Esophagus squamous epithelium (tissue), 5 donors: Measurements from ENCODE around the gene LRRC56. TPM values are rescaled to one million over a fixed set of nuclear protein-coding genes. Genes with fewer than 3 reads are reported as not detected.

Experiments
- DNase-seq: peaks from one replicate; lab custom pipeline; 2025; lab: John Stamatoyannopoulos, UW
- H3K27ac ChIP-seq, 4 donors: fragments of 200-600 bp; sonication (generic); one replicate each; pipeline ENCODE4 v1.5.1; 2016 to 2019; ENCODE audit warnings: mild to moderate bottlenecking in 1 of 4
- H3K27me3 ChIP-seq, 4 donors: fragments of 200-600 bp; sonication (generic); 1 replicate in 3 of 4; 2 replicates in 1 of 4; pipeline versions ENCODE4 v1.5.1 to v1.6.0; 2017 to 2021; ENCODE audit warnings: antibody characterized with exemption in 1 of 4
- H3K36me3 ChIP-seq, 3 donors: fragments of 200-600 bp; sonication (generic); one replicate each; pipeline ENCODE4 v1.5.1; 2016 to 2019
- H3K4me1 ChIP-seq, 3 donors: fragments of 200-600 bp; sonication (generic); one replicate each; pipeline ENCODE4 v1.5.1; 2017 to 2019
- H3K4me3 ChIP-seq, 4 donors: fragments of 200-600 bp; sonication (generic); 1 replicate in 3 of 4; 2 replicates in 1 of 4; pipeline ENCODE4 v1.5.1; 2016 to 2019; ENCODE audit warnings: mild to moderate bottlenecking in 2 of 4, moderate library complexity in 1 of 4
- H3K9me3 ChIP-seq, 3 donors: fragments of 200-600 bp; sonication (generic); one replicate each; pipeline ENCODE4 v1.5.1; 2016 to 2019
- POLR2A ChIP-seq, 4 donors: fragments of 450-650 bp; IDR thresholded peaks; one replicate each; pipeline ENCODE4 v1.6.1; 2017; ENCODE audit warnings: antibody characterized with exemption in 4 of 4, mild to moderate bottlenecking in 4 of 4, moderate library complexity in 3 of 4
- WGBS, 2 donors: methylation state at CpG; one replicate each; pipeline ENCODE4 v1.1.5; 2018; 5-methylcytosine and 5-hydroxymethylcytosine counted together
- intact Hi-C: fragments of 100-400 bp; cut with DNase I; formaldehyde crosslinking; loops from one replicate; pipeline ENCODE4 v1.15.0; 2022
- total RNA-seq, 4 donors: library from RNA; depleted of rRNA; stranded (reverse); fragments of >200 nt; gene quantifications; one replicate each; pipeline ENCODE4 v1.1.0, GENCODE V29; 2016
- TF ChIP-seq, protein P1 (sequence below), 6 experiments: fragments of 450-650 bp in 4 of 6; fragments of 200-600 bp in 2 of 6; sonication (generic) in 2 of 6; IDR thresholded peaks; one replicate each; pipeline ENCODE4 v1.5.1; 2016 to 2019; ENCODE audit warnings: antibody characterized with exemption in 6 of 6, mild to moderate bottlenecking in 4 of 6, moderate library complexity in 4 of 6
- donor health status: DM: yes; HTN: yes; CAD: no.

The LRRC56 gene
- total RNA-seq, 4 donors from 2014 or later = 0.35 to 2.3 (median 1.2) TPM

DNA sequence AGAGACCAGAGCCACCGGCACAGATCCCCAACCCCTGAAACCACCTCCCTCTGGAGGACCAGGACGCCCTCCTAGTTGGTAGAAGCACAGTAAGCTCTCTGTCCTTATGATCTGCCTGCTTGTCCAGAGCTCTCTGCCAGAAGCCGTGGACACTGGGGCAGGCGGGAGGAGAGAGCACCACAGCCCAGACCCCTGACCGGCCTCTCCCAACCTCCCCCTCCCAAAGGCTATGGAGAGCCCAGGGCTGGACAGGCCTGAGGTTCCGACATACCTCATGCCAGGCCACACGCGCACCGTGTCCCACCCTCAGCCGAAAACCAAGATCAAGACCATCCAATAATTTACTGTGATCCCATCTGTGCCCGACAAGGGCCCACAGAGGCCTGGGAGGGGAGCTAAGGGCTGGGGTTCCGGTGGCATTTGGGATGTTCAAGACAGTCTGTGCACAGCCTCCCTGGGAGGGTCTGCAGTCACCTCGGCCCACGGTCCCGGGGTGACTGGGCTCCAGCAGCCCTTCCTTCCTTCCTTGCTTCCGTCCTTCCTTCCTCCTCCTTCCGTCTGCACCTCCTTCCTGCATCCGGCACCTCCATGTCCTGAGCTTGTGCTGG lies 5.3 kb upstream of the LRRC56 start:
- intact Hi-C loops = no loop called here
- Histone ChIP-seq H3K27ac (no peak overlapping the region), H3K4me3 (no peak overlapping the region), H3K27me3 (no peaks in the 10 kb centered on the region), H3K36me3 (peaks cover 18 to 46% (median 26%) of the 10 kb centered on the region in 3 donors), H3K9me3 (no peaks in the 10 kb centered on the region), H3K4me1 (peaks cover 32 to 48% (median 37%) of the 10 kb centered on the region in 3 donors)
- DNase-seq = no peak
- TF ChIP-seq, protein P1, sequence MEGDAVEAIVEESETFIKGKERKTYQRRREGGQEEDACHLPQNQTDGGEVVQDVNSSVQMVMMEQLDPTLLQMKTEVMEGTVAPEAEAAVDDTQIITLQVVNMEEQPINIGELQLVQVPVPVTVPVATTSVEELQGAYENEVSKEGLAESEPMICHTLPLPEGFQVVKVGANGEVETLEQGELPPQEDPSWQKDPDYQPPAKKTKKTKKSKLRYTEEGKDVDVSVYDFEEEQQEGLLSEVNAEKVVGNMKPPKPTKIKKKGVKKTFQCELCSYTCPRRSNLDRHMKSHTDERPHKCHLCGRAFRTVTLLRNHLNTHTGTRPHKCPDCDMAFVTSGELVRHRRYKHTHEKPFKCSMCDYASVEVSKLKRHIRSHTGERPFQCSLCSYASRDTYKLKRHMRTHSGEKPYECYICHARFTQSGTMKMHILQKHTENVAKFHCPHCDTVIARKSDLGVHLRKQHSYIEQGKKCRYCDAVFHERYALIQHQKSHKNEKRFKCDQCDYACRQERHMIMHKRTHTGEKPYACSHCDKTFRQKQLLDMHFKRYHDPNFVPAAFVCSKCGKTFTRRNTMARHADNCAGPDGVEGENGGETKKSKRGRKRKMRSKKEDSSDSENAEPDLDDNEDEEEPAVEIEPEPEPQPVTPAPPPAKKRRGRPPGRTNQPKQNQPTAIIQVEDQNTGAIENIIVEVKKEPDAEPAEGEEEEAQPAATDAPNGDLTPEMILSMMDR (IDR thresholded peaks at IDR 0.05) = no peak
- no peak for TF ChIP-seq POLR2A (IDR thresholded peaks at IDR 0.05)
- 62 to 73% methylated on average over 8 to 11 of the region's 18 CpGs for WGBS, 2 donors

GRCh38 chr11:532527-532985 lies 4.8 kb upstream of the LRRC56 start:
- no peak overlapping the region for H3K27ac ChIP-seq
- no peaks in the 10 kb centered on the region for H3K9me3 ChIP-seq
- H3K27me3 ChIP-seq = no peaks in the 10 kb centered on the region
- 85% methylated on average over 4 of the region's 23 CpGs; no CpG with 5 or more reads in 1 of the 2 donors for WGBS, 2 donors
- no peak overlapping the region for H3K4me3 ChIP-seq
- no peak for DNase-seq
- TF ChIP-seq, protein P1 (IDR thresholded peaks at IDR 0.05) = no peak
- TF ChIP-seq POLR2A (IDR thresholded peaks at IDR 0.05) = no peak
- intact Hi-C loops = no loop called here
- H3K4me1 ChIP-seq = peaks cover 38 to 53% (median 43%) of the 10 kb centered on the region in 3 donors
- H3K36me3 ChIP-seq = peaks cover 18 to 46% (median 26%) of the 10 kb centered on the region in 3 donors

DNA sequence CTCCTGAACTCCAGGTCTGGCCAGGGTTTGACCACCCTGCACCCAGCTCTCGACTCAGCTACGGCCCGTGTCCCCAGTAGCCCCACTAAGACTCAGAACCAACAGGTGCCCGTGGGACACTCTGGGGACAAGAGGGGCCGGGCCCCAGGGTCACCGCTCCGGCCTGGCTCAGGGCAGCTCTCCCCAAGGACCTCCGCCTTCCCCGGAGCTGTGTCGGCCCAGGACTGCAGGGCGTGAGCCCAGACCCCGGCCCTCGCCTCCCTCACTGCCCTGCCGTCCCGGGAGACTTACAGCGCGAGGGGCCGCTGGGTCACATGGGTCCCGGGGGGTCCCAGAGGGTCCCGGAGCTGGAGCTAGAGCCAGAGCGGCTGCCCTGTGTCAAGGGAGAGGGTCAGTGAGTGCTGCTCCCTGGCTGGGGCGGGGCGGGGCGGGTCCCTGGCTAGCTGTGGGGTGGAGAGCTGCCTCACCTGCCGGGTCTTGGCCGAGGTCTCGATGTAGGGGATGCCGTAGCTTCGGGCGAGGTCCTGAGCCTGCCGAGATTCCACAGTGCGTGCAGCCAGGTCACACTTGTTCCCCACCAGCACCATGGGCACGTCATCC lies 4.2 kb upstream of the LRRC56 start:
- WGBS, 2 donors = 100% methylated on average over 1 of the region's 33 CpGs; no CpG with 5 or more reads in 1 of the 2 donors
- peak overlapping the region in 3 of 4 donors; percentile 96 to 98 (median 98) for H3K27ac ChIP-seq
- intact Hi-C loops = no loop called here
- peak overlapping the region in 1 of 4 donors; percentile 95 for H3K4me3 ChIP-seq
- H3K27me3 ChIP-seq = no peaks in the 10 kb centered on the region
- H3K4me1 ChIP-seq = peaks cover 40 to 58% (median 47%) of the 10 kb centered on the region in 3 donors
- TF ChIP-seq, protein P1 (IDR thresholded peaks at IDR 0.05) = no peak
- no peak for TF ChIP-seq POLR2A (IDR thresholded peaks at IDR 0.05)
- DNase-seq = no peak
- no peaks in the 10 kb centered on the region for H3K9me3 ChIP-seq
- H3K36me3 ChIP-seq = peaks cover 18 to 46% (median 26%) of the 10 kb centered on the region in 3 donors

- no peak for TF ChIP-seq POLR2A (IDR thresholded peaks at IDR 0.05)
- TF ChIP-seq, protein P1 (IDR thresholded peaks at IDR 0.05) = no peak
- intact Hi-C loops = no loop called here
- Histone ChIP-seq H3K4me3 (peak overlapping the region; percentile 89 to 98 (median 96)), H3K27me3 (no peaks in the 10 kb centered on the region), H3K9me3 (no peaks in the 10 kb centered on the region), H3K27ac (peak overlapping the region in 3 of 4 donors; percentile 96 to 98 (median 98)), H3K4me1 (peaks cover 40 to 61% (median 47%) of the 10 kb centered on the region in 3 donors), H3K36me3 (peaks cover 18 to 46% (median 26%) of the 10 kb centered on the region in 3 donors)
- DNase-seq = no peak
- WGBS, 2 donors = 70 to 86% methylated on average over 16 to 22 of the region's 37 CpGs
Observed at GRCh38 chr11:533586-534395, 3.5 kb upstream of the LRRC56 start.
